Measurements from ENCODE around the gene ZNF688.

DNA sequence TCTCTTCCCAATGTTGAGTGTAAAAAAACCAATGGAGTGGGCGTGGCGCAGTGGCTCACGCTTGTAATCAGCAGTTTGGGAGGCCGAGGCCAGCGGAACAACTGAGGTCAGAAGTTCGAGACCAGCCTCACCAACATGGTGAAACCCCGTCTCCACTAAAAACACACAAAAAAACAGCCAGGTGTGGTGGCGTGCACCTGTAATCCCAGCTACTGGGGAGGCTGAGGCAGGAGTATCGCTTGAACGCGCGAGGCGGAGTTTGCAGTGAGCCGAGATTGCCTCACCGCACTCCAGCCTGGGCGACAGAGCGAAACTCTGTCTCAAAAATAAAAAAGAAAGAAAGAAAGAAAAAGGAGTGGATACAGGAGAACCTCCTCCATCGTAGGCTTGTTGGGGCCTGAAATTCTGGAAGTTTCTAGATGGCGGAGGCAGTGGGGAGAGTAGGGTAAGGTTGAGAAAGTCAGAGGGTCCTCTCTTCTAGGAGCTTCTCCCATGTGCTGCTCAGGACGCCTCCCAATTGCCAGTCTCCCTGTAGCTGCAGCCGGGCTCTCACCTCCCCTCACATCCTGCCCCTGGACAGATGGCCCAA is 12.6 kb downstream of the ZNF688 start:
- TF ChIP-seq, protein P1, sequence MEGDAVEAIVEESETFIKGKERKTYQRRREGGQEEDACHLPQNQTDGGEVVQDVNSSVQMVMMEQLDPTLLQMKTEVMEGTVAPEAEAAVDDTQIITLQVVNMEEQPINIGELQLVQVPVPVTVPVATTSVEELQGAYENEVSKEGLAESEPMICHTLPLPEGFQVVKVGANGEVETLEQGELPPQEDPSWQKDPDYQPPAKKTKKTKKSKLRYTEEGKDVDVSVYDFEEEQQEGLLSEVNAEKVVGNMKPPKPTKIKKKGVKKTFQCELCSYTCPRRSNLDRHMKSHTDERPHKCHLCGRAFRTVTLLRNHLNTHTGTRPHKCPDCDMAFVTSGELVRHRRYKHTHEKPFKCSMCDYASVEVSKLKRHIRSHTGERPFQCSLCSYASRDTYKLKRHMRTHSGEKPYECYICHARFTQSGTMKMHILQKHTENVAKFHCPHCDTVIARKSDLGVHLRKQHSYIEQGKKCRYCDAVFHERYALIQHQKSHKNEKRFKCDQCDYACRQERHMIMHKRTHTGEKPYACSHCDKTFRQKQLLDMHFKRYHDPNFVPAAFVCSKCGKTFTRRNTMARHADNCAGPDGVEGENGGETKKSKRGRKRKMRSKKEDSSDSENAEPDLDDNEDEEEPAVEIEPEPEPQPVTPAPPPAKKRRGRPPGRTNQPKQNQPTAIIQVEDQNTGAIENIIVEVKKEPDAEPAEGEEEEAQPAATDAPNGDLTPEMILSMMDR (IDR thresholded peaks at IDR 0.05), result no peak
- no peak for TF ChIP-seq POLR2A (IDR thresholded peaks at IDR 0.05)
